ENCODE measurements around the gene PARL.

Gene PARL

DNA sequence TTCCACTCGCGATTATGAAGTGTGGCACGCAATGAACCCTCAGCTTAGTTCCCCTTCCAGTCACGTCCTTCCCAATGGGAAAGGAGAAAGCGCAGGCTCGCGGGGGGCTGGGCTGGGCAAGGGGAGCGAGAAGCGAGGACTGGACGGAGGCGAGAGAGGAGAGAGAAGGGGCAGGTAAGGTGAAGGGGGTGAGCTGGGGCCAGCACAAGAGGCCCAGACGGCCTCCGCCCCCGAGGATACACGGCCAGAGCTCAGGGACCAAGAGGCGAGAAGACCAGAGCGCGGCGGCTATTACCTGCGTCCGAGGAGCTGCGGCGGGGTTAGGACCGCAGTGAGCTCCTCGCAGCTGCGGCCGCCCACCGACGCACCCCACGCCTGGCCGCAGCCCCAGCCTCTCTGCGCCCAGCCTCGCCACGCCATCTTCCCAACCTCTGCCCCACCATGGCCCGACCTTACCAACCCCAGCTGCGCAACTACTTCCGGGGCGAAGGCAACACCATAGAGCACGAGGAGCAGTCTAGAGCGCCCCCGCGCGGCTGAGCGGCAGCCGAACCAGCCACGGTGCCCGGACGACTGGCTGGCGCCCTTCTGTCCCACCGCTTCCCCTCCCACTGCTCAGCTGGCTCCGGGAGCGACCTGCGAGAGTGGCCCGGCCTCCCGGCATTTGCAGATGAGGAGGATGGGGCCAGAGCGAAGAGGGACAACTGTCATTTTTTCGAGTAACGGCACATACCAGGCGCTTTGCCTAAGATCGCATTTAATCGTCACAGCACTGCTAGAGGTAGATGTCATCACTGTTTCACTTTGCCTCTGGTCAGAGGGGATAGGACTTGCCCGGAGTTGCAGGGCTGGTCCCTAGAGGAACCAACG is at the start of gene PARL:
Gene PARL, minus strand, starts transcription at position 454 of the 870 bp plus-strand sequence. Its CDS starts 34 bp downstream, at position 420.
- DNase-seq (ENCODE audit: low spot score): peak; percentile 97

DNA sequence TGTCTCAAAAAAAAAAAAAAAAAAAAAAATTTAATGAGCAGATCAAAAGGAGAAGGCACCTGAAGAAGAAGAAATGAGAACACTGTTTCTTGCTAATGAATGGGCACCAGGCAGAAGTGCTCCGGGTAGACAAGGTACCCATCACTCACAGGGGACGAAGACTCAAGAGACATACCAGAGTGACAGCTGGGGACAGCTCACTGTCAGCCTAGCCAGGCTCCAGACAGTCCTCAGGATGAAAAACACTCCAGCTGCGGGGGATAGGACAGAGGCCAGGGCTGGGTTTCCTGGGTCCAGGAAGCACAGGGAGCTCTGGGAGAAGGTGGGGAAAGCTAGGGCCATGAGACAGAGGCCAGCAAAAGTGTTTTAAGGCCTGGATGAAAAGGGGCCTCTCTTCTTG is 48.5 kb upstream of the PARL start:
- no peak for DNase-seq (ENCODE audit: low spot score)

GRCh38 chr3:183931881-183932280 is 47.2 kb upstream of the PARL start:
- DNase-seq (ENCODE audit: low spot score): no peak

DNA sequence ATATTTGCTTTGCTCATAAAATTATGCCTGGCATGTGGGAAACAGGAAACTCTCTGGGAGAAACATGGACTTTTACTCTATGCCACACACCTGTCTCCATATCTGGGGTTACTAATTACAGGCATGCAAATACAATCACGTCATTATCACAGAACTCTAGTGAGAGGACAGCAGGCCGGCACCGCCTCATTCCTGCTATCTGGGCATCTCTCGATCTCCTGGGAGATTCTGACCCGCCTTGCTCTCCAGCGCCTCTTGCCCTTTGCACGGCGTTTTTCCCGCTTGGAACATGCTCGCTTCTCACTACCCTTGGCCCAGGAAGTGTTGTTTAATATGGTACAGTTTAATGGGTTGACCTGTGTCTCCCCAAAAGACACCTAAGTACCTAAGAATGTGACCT is 45.4 kb upstream of the PARL start:
- no peak for DNase-seq (ENCODE audit: low spot score)

DNA sequence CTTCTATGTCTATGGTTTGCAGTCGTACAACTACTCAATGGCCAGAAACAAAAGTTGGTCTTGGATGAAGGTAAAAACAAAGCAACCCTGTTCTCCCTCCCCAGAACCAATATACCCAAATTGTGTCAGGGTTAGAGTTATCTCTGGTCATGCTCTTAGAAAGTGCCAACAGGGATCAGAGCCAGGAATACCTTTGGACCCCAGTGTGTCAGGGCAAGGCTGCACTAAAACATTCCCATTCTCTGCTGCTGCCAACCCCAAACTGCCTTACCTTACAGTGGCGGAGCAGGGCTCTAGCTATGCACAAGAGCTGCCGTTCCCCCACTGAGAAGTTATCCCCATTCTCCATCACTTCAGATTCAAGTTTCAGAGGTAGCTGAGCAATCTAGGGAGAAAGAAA is 42.4 kb upstream of the PARL start:
- no peak for DNase-seq (ENCODE audit: low spot score)

DNA sequence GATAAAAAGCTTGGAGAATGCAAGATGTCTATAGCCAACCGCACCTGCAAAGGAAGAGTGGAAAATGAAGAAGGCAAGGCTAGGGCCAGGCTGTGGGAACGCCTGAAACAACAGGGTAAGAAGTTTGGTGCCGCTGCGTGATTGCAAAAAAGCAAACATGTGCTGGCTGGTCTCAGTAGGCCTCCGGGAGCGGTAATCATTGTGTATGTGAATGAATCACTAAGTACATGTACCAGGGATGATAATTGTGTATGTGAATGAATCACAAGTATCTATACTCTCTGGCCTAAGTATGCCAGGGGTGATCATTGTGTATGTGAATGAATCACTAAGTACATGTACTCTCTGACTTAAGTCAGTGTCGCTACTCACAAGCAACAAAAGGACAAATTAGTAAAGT is 40.3 kb upstream of the PARL start:
- DNase-seq (ENCODE audit: low spot score): no peak

GRCh38 chr3:183924543-183924942 is 39.9 kb upstream of the PARL start:
- DNase-seq (ENCODE audit: low spot score): no peak

- no peak for DNase-seq (ENCODE audit: low spot score)
These were observed 37.7 kb upstream of the PARL start for GRCh38 chr3:183922421-183922820.

DNA sequence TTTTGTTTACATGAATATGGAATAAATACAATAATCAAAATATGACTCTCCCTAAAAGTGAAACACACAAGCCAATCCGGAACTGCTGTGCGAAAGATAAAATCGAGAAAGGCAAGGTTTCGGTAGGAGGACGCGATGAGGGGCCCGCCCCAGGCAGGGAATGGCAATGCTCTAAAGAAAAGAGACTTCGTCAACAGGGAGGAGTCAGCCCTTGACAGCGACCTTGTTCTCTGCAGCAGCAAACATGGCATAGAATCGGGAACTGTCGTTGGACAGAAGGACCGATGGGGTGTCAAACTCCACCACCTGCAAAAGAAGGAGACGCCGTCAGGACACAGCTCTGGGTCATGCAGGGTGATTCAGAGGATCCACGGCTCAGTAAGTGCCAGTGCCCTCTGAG is 36.4 kb upstream of the PARL start:
- DNase-seq (ENCODE audit: low spot score): no peak

DNA sequence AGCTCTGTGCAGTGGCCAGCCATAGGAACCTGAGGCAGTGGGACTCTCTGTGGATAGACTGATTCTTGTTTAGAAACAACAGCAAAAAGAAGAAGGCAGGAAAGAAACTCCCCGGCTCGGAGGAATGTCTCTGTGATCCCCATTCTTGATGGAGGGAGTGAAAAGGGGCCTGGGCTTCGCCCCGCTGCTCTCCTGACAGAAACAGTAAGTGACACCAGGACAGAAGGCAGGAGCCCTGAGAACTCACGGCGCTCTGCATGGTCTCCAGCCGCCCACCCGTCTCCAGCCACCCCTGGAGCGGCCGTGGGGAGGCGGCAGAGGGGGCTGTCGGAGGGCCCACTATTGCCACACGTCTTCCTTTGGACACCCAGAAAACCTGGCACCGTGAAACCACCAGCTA is 35.7 kb upstream of the PARL start:
- DNase-seq (ENCODE audit: low spot score): no peak

- no peak for DNase-seq (ENCODE audit: low spot score)
These were observed 33.5 kb upstream of the PARL start for GRCh38 chr3:183918178-183918577.

GRCh38 chr3:183917776-183918175 is 33.1 kb upstream of the PARL start:
- DNase-seq (ENCODE audit: low spot score): no peak

GRCh38 chr3:183914856-183915255 is 30.2 kb upstream of the PARL start:
- no peak for DNase-seq (ENCODE audit: low spot score)

- DNase-seq (ENCODE audit: low spot score): no peak
These were observed 28.9 kb upstream of the PARL start for GRCh38 chr3:183913580-183913920.

GRCh38 chr3:183912895-183913579 is 28.4 kb upstream of the PARL start:
- DNase-seq (ENCODE audit: low spot score): peak; percentile 30

- no peak for DNase-seq (ENCODE audit: low spot score)
These were observed 27.3 kb upstream of the PARL start for GRCh38 chr3:183911763-183912506.

DNA sequence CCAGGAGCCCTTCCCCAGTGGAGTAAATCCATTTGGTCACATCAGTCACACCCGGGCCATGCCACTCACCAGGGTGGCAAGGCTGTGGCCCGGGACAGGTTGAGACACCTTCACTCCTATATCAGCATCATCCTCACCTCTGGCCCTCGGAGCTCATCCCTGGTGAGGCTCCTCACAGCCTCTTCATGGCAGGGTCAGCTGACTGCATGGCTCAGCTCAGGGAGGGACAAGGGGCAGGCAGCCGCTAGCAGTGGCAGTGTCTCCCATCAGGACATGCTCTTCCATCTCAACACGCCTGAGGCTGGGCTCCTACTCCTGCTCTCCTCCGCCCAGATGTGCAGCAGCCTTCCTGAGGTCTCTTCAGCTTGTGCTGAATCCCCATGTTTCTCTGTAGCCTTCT is 26.4 kb upstream of the PARL start:
- DNase-seq (ENCODE audit: low spot score): no peak

DNA sequence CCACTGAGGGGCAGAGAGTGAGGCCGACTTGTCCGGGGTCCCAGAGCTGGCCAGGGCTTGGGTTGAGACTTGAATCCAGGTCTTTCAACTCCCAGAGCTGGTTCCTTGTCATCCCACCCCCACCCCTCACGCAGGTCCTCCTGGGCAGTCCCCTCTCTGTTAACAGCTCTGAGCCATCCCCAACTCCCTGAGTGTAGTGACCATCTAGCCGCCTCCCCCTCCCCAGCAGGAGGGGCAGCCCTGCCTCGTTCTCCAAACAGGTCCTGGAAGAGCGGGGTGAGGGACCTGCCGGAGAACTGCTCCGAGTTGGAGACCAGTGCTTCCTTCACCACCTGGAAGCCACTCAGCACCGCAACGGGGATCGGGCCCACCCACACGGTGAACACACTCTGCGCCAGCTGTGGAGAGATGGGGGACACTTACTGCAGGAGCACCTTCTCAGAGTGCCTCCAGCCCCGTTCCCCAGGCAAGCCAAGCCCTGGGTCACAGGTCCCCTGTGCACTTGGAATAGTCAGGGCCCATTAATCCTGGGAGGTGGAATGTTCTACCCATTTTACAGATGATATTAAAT is 24.4 kb upstream of the PARL start:
- DNase-seq (ENCODE audit: low spot score): no peak

DNA sequence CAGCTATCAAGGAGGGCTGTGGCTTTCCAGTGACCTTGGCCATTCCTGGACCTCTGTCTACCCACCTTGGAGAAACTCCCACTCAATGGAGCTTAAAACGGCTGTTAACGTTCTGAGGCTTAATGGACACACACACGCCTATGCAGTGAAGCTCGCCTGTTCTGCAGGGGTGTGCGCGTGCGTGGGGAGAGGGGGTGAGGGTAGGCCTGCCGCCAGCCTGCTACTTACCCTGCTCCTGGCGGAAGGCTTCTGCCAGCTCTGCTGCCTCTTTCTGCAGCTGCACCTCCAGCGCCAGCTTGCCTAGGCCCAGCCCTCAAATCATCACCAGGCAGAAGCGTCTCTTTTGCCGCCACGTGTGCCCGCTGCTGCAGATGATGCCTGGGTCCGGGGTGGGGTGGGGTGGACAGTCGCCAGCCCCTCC is 23.2 kb upstream of the PARL start:
- DNase-seq (ENCODE audit: low spot score): no peak

- DNase-seq (ENCODE audit: low spot score): no peak
These were observed 22.5 kb upstream of the PARL start for GRCh38 chr3:183907176-183907575.

- DNase-seq (ENCODE audit: low spot score): no peak
These were observed 21.7 kb upstream of the PARL start for GRCh38 chr3:183906234-183906921.

Measured in LoVo (cell line).